Measurements from ENCODE around the gene ZDHHC11. TPM values are rescaled to one million over a fixed set of nuclear protein-coding genes. Genes with fewer than 3 reads are reported as not detected.
"Not testable (repeated sequence)": the region's sequence is repeated elsewhere in the genome, so short reads cannot be mapped to it uniquely, and the experiment has no call there.

The ZDHHC11 gene
- total and polyA plus RNA-seq, 2 of the 4 experiments (the other 2 are of a cell fraction), result 0.36 to 1.6 TPM

GRCh38 chr5:835933-836612 is 14.7 kb downstream of the ZDHHC11 start:
- H3K4me2 ChIP-seq (ENCODE audit: low read depth, low read length); H2BK120ac ChIP-seq (ENCODE audit: low read depth, low read length); dilution Hi-C loops (cut with HindIII; ENCODE audit: low sequenced_read_pairs, unreplicated experiment); H4K20me1 ChIP-seq (ENCODE audit: insufficient read depth, low read length); H4K5ac ChIP-seq (ENCODE audit: low read depth, low read length); H3K79me1 ChIP-seq (ENCODE audit: low read depth in 1 of 2, low read length in 2 of 2); H3K27me3 ChIP-seq (ENCODE audit: control insufficient read depth, insufficient read depth, low read length); ATAC-seq (ENCODE audit: low read depth); H2AK9ac ChIP-seq (replicated peaks; ENCODE audit: low read depth, low read length, poor library complexity); POLR2A ChIA-PET (ENCODE audit: unreplicated experiment); H3K27ac ChIP-seq (ENCODE audit: insufficient read depth, low read length); H3K4me3 ChIP-seq (ENCODE audit: insufficient read depth, low read depth, low read length); H3K18ac ChIP-seq (ENCODE audit: low read depth, low read length); H3K9ac ChIP-seq (ENCODE audit: low read depth, low read length); H2BK5ac ChIP-seq (ENCODE audit: low read depth, low read length, poor library complexity, severe bottlenecking); H2AK5ac ChIP-seq (ENCODE audit: low read depth, low read length); H3K56ac ChIP-seq (ENCODE audit: extremely low read depth, insufficient read depth, low read length); H3K36me3 ChIP-seq (ENCODE audit: control insufficient read depth, insufficient read depth, low read length); H3K4me1 ChIP-seq (ENCODE audit: control insufficient read depth, insufficient read depth, low read length); H4K91ac ChIP-seq (ENCODE audit: insufficient read depth, low read depth, low read length); H4K8ac ChIP-seq (ENCODE audit: low read depth in 2 of 2, low read length in 2 of 2); BruUV-seq (replicated peaks); H2BK20ac ChIP-seq (ENCODE audit: low read depth, low read length); H3K9me3 ChIP-seq (ENCODE audit: control insufficient read depth, insufficient read depth, low read length); H3K14ac ChIP-seq (replicated peaks; ENCODE audit: low read depth, low read length); H3K23ac ChIP-seq (ENCODE audit: low read depth, low read length); H3K9me1 ChIP-seq (ENCODE audit: insufficient read depth, low read length); CTCF ChIA-PET; DNase-seq; H2BK15ac ChIP-seq (ENCODE audit: low read depth, low read length); H3K4ac ChIP-seq (ENCODE audit: low read depth, low read length); in situ Hi-C loops (cut with MboI; ENCODE audit: low sequenced_read_pairs); intact Hi-C loops (cut with micrococcal nuclease); H2AFZ ChIP-seq (replicated peaks; ENCODE audit: low read length, poor library complexity): not testable (repeated sequence)
- 47% methylated on average over 3 of the region's 7 CpGs; no CpG with 5 or more reads in 1 of the 2 experiments for WGBS, 2 experiments (ENCODE audit: extremely low coverage in 2 of 2, insufficient read length in 1 of 2)

- DNase-seq; intact Hi-C loops (cut with micrococcal nuclease); H2AFZ ChIP-seq (replicated peaks; ENCODE audit: low read length, poor library complexity); H3K79me1 ChIP-seq (ENCODE audit: low read depth in 1 of 2, low read length in 2 of 2); H3K9me3 ChIP-seq (ENCODE audit: control insufficient read depth, insufficient read depth, low read length); H3K4me1 ChIP-seq (ENCODE audit: control insufficient read depth, insufficient read depth, low read length); H3K14ac ChIP-seq (replicated peaks; ENCODE audit: low read depth, low read length); H3K9me1 ChIP-seq (ENCODE audit: insufficient read depth, low read length); dilution Hi-C loops (cut with HindIII; ENCODE audit: low sequenced_read_pairs, unreplicated experiment); POLR2A ChIA-PET (ENCODE audit: unreplicated experiment); H3K27me3 ChIP-seq (ENCODE audit: control insufficient read depth, insufficient read depth, low read length); H4K8ac ChIP-seq (ENCODE audit: low read depth in 2 of 2, low read length in 2 of 2); H3K27ac ChIP-seq (ENCODE audit: insufficient read depth, low read length); H3K4ac ChIP-seq (ENCODE audit: low read depth, low read length); H3K56ac ChIP-seq (ENCODE audit: extremely low read depth, insufficient read depth, low read length); BruUV-seq (replicated peaks); ATAC-seq (ENCODE audit: low read depth); H2BK5ac ChIP-seq (ENCODE audit: low read depth, low read length, poor library complexity, severe bottlenecking); H2AK9ac ChIP-seq (replicated peaks; ENCODE audit: low read depth, low read length, poor library complexity); H2BK15ac ChIP-seq (ENCODE audit: low read depth, low read length); H4K5ac ChIP-seq (ENCODE audit: low read depth, low read length); H4K20me1 ChIP-seq (ENCODE audit: insufficient read depth, low read length); H2AK5ac ChIP-seq (ENCODE audit: low read depth, low read length); H3K36me3 ChIP-seq (ENCODE audit: control insufficient read depth, insufficient read depth, low read length); H3K9ac ChIP-seq (ENCODE audit: low read depth, low read length); H3K23ac ChIP-seq (ENCODE audit: low read depth, low read length); H4K91ac ChIP-seq (ENCODE audit: insufficient read depth, low read depth, low read length); H2BK20ac ChIP-seq (ENCODE audit: low read depth, low read length); H3K18ac ChIP-seq (ENCODE audit: low read depth, low read length); in situ Hi-C loops (cut with MboI; ENCODE audit: low sequenced_read_pairs); H2BK120ac ChIP-seq (ENCODE audit: low read depth, low read length); H3K4me2 ChIP-seq (ENCODE audit: low read depth, low read length); H3K4me3 ChIP-seq (ENCODE audit: insufficient read depth, low read depth, low read length); CTCF ChIA-PET: not testable (repeated sequence)
- WGBS, 2 experiments (ENCODE audit: extremely low coverage in 2 of 2, insufficient read length in 1 of 2), result no CpG with 5 or more reads among the region's 2 CpGs
Observed at GRCh38 chr5:834013-834412, 16.8 kb downstream of the ZDHHC11 start.
